Memory B cell (primary cell): ENCODE results near the gene RNF144A.

Source experiments
- ATAC-seq: fragments of 150-1000 bp; cut with Tn5 transposase; 2 replicates; pipeline ENCODE4 v1.10.0; 2021; ENCODE audit warnings: low read depth, mild to moderate bottlenecking, moderate library complexity
- DNase-seq, 2 donors: peaks; one replicate each; pipeline ENCODE4 v3.0.0; 2022; ENCODE audit warnings: low spot score in 2 of 2
- H3K27ac Mint-ChIP-seq: one replicate; pipeline ENCODE4 v1.8.0; 2022; ENCODE audit warnings: mild to moderate bottlenecking, moderate library complexity, mixed read lengths
- H3K27me3 Mint-ChIP-seq: one replicate; pipeline ENCODE4 v1.8.0; 2022; ENCODE audit warnings: mixed read lengths
- H3K36me3 Mint-ChIP-seq: one replicate; pipeline ENCODE4 v1.8.0; 2022; ENCODE audit warnings: mild to moderate bottlenecking, mixed read lengths
- H3K4me1 Mint-ChIP-seq: one replicate; pipeline ENCODE4 v1.8.0; 2022; ENCODE audit warnings: mixed read lengths
- H3K4me3 Mint-ChIP-seq: one replicate; pipeline ENCODE4 v1.8.0; 2022; ENCODE audit warnings: mild to moderate bottlenecking, moderate library complexity, mixed read lengths
- H3K9me3 Mint-ChIP-seq: one replicate; pipeline ENCODE4 v1.8.0; 2022; ENCODE audit warnings: mixed read lengths

RNF144A gene, protein sequence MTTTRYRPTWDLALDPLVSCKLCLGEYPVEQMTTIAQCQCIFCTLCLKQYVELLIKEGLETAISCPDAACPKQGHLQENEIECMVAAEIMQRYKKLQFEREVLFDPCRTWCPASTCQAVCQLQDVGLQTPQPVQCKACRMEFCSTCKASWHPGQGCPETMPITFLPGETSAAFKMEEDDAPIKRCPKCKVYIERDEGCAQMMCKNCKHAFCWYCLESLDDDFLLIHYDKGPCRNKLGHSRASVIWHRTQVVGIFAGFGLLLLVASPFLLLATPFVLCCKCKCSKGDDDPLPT

DNA sequence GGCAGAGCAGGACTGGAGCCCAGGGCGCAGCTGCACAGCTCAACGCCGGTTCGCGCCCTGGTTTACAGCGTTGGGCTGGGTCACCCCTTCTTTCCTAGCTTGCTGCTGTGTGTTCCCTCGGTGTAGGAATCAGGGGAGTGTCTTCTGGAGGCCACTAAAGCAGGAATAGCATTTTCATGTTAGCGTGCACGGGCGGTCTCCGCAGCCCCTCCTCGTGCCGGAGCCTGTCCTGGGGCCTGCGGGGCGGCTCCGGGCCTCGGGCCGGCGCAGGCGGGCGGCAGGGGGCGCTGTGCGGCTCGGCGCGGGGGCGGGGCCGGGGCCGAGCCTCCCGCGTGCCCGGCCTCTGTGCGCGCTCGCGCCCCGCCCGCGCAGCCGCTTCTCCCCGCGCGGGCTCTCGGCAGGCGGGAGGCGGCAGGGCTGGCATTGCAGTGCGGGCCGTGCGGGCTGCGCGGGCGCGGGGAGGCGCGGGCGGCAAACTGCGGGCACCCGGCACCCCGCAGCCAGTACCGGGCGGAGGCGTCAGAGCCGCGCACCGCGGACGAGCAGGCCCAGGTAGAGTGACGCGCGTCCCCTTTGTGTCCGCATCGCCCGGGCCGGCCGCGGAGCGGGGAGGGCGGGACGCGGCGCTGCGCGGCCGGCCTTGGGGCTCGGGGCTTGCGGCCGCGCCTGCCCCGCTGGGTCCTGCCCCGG lies at the start of gene RNF144A:
TSS of gene RNF144A (plus strand) at position 342 of the 690 bp plus-strand sequence. CDS start 79,515 bp downstream, outside the sequence.
- H3K27ac Mint-ChIP-seq, result no peak within 1 kb of the TSS
- H3K4me1 Mint-ChIP-seq, result no peaks in the 10 kb centered on the region
- peak; percentile 92 for ATAC-seq
- no peaks in the 10 kb centered on the region for H3K36me3 Mint-ChIP-seq
- no peaks in the 10 kb centered on the region for H3K9me3 Mint-ChIP-seq
- peaks cover 2% of the 10 kb centered on the region for H3K27me3 Mint-ChIP-seq
- peak within 1 kb of the TSS; percentile 71 for H3K4me3 Mint-ChIP-seq
- DNase-seq, result peak; percentile 76 to 84

DNA sequence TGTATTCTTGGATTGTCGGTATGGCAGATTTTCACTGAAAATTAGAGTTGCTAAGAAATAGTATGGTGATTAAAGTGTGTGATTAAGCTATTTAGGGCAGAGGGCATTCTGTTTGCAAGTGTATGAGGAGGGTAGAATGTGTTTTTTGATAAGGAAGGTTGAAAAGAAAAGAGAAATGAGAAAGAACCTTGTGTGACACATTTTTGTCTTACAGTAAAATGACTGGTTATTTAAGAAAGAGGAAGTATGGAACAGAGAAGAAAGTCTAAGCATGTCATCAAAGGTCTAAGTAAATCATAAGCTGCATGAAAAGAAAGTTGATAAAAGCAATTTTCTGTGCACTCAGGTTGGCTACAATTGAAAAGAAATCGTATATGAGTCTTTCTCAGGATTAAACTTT lies 44.8 kb upstream of the RNF144A start:
- Mint-ChIP-seq H3K4me1 (peaks cover 11% of the 10 kb centered on the region), H3K27me3 (no peaks in the 10 kb centered on the region), H3K27ac (no peak overlapping the region), H3K36me3 (peaks cover 5% of the 10 kb centered on the region), H3K9me3 (peaks cover 2% of the 10 kb centered on the region), H3K4me3 (no peak overlapping the region)
- ATAC-seq (peak; percentile 60), DNase-seq (no peak)

DNA sequence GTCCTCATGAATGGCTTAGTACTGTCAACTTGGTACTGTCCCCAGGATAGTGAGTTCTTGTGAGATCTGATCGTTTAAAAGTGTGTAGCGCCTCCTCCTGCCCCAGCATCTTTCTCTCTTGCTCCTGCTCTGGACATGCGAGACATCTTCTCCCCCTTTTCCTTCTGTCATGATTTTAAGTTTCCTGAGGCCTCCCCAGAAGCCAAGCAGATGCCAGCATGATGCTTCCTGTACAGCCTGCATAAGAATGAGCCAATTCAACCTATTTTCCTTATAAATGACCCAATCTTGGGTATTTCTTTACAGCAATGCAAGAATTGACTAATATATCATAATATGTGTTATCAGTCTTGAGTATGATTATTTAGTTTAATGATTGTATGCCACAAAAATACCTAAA lies 43.2 kb upstream of the RNF144A start:
- H3K4me1 Mint-ChIP-seq, result peaks cover 22% of the 10 kb centered on the region
- ATAC-seq (no peak), DNase-seq (no peak)
- H3K27me3 Mint-ChIP-seq, result no peaks in the 10 kb centered on the region
- peaks cover 2% of the 10 kb centered on the region for H3K9me3 Mint-ChIP-seq
- no peak overlapping the region for H3K4me3 Mint-ChIP-seq
- peaks cover 5% of the 10 kb centered on the region for H3K36me3 Mint-ChIP-seq
- no peak overlapping the region for H3K27ac Mint-ChIP-seq

DNA sequence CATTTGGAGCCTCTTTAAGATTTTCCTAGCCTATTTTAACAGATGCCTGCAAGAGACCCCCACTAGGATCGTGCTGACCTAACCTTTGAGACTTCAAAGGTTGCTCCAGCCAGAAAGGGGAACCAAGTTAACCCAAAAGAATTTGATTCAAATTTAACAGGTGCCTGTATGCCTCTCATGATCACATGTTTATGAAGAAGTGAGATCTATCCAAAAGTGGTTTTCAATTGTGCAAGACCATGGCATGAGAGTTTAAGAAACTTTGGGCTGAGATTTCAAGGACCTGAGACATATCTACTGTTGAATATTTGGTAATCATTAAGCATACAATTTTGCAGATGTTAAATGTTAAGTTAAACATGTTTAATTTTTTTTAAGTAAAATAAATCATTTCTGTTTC lies 40.9 kb upstream of the RNF144A start:
- Mint-ChIP-seq H3K4me3 (no peak overlapping the region), H3K27me3 (no peaks in the 10 kb centered on the region), H3K27ac (no peak overlapping the region), H3K36me3 (peaks cover 3% of the 10 kb centered on the region), H3K9me3 (peaks cover 2% of the 10 kb centered on the region), H3K4me1 (peaks cover 33% of the 10 kb centered on the region)
- ATAC-seq (no peak), DNase-seq (no peak)

DNA sequence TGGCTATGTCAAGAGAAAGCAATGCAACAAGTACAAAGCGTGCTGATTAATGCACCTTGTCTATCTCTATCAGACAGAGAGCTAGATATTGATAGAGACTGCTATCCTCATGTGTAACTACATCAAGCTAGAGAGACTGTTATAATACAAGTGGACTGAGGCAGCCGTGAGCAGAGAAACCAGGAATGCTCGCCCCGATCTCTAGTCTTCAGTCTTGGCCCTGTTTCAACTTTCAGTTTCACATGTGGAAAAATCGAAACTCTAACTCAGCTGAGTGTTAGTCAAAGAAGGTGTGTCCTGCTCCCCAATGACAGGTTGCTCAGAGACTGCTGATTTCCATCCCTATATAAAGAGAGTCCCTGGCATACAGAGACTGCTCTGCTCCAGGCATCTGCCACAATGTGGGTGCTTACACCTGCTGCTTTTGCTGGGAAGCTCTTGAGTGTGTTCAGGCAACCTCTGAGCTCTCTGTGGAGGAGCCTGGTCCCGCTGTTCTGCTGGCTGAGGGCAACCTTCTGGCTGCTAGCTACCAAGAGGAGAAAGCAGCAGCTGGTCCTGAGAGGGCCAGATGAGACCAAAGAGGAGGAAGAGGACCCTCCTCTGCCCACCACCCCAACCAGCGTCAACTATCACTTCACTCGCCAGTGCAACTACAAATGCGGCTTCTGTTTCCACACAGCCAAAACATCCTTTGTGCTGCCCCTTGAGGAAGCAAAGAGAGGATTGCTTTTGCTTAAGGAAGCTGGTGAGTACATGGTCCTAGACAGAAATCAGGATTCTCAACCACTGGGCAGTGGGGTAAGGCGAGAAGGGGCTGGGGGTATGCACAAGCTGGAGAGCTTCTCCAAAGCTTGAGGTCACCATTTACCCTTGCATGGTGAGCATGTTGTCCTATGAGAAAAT lies 39.6 kb upstream of the RNF144A start, which contains the start of gene RSAD2:
TSS of gene RSAD2 (plus strand) at position 376 of the 903 bp plus-strand sequence. CDS start at position 400, 24 bp downstream.
- DNase-seq, result peak in 1 of 2 donors; percentile 18
- Mint-ChIP-seq H3K4me1 (peaks cover 30% of the 10 kb centered on the region), H3K36me3 (peaks cover 3% of the 10 kb centered on the region), H3K27ac (no peak within 1 kb of the TSS), H3K27me3 (no peaks in the 10 kb centered on the region), H3K4me3 (peak within 1 kb of the TSS; percentile 82), H3K9me3 (peaks cover 2% of the 10 kb centered on the region)
- ATAC-seq, result peak; percentile 86

DNA sequence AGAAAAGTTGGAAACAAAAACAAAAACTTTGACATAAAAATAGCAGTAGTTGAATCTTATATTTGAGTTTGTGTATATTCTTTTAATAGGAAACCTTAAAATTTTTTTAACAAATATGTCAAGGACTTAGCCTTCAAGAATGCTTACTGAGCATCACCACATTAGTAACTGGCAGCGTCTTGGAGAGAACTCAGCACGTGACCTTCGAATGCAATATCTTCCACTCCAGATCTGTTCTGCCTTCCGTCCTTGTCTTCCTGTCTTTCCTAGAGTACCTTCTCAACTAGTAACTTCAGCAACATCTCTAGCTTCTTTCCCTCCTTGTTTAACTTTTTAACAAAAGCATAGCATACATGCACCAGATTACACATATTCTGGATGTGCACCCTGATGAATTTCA lies 38.7 kb upstream of the RNF144A start:
- H3K36me3 Mint-ChIP-seq, result peaks cover 4% of the 10 kb centered on the region
- no peak for ATAC-seq
- H3K4me1 Mint-ChIP-seq, result peaks cover 25% of the 10 kb centered on the region
- peaks cover 2% of the 10 kb centered on the region for H3K9me3 Mint-ChIP-seq
- no peak overlapping the region for H3K27ac Mint-ChIP-seq
- peaks cover 1% of the 10 kb centered on the region for H3K27me3 Mint-ChIP-seq
- DNase-seq, result no peak
- H3K4me3 Mint-ChIP-seq, result no peak overlapping the region

GRCh38 chr2:6879011-6879410 lies 38.2 kb upstream of the RNF144A start:
- no peak overlapping the region for H3K4me3 Mint-ChIP-seq
- H3K27ac Mint-ChIP-seq, result no peak overlapping the region
- H3K4me1 Mint-ChIP-seq, result peaks cover 25% of the 10 kb centered on the region
- H3K27me3 Mint-ChIP-seq, result peaks cover 2% of the 10 kb centered on the region
- DNase-seq, result no peak
- H3K9me3 Mint-ChIP-seq, result peaks cover under 1% of the 10 kb centered on the region
- H3K36me3 Mint-ChIP-seq, result peaks cover 3% of the 10 kb centered on the region
- no peak for ATAC-seq

- Mint-ChIP-seq H3K4me1 (peaks cover 25% of the 10 kb centered on the region), H3K9me3 (no peaks in the 10 kb centered on the region), H3K36me3 (peaks cover 5% of the 10 kb centered on the region), H3K27ac (no peak overlapping the region), H3K4me3 (no peak overlapping the region), H3K27me3 (peaks cover 5% of the 10 kb centered on the region)
- DNase-seq (no peak), ATAC-seq (no peak)
Measured at GRCh38 chr2:6880200-6880733, 36.9 kb upstream of the RNF144A start.

GRCh38 chr2:6881046-6881445 lies 36.2 kb upstream of the RNF144A start:
- Mint-ChIP-seq H3K27ac (no peak overlapping the region), H3K9me3 (no peaks in the 10 kb centered on the region), H3K36me3 (peaks cover 5% of the 10 kb centered on the region), H3K4me3 (no peak overlapping the region), H3K27me3 (peaks cover 5% of the 10 kb centered on the region), H3K4me1 (peaks cover 25% of the 10 kb centered on the region)
- no peak for DNase-seq
- ATAC-seq, result no peak

DNA sequence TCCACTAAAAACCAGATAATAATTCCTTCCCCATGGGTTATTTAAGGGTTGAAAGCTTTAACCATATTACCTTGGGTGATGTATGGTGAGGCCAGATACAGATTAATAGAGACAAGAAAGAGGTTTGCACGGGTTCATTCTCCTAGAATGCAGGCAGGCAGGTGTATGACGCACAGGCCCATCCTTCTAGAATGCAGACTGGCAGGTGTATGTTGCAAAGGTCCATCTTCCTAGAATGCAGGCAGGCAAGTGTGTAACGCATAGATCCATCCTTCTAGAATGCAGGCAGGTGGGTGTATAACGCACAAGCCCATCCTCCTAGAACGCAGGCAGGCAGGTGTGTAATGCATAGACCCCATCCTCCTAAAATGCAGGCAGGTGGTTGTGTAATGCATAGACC lies 35.7 kb upstream of the RNF144A start:
- no peak overlapping the region for H3K27ac Mint-ChIP-seq
- H3K9me3 Mint-ChIP-seq, result no peaks in the 10 kb centered on the region
- no peak overlapping the region for H3K4me3 Mint-ChIP-seq

GRCh38 chr2:6883448-6884122 lies 33.6 kb upstream of the RNF144A start:
- H3K27ac Mint-ChIP-seq, result no peak overlapping the region

More for the DNA sequence above, 35.7 kb upstream of the RNF144A start:
- peaks cover 7% of the 10 kb centered on the region for H3K36me3 Mint-ChIP-seq
- peaks cover 5% of the 10 kb centered on the region for H3K27me3 Mint-ChIP-seq
- peaks cover 25% of the 10 kb centered on the region for H3K4me1 Mint-ChIP-seq
- ATAC-seq (no peak), DNase-seq (no peak)

GRCh38 chr2:6885551-6885950 lies 31.7 kb upstream of the RNF144A start:
- no peak overlapping the region for H3K4me3 Mint-ChIP-seq
- no peak overlapping the region for H3K27ac Mint-ChIP-seq
- DNase-seq (no peak), ATAC-seq (no peak)
- peaks cover 5% of the 10 kb centered on the region for H3K27me3 Mint-ChIP-seq
- H3K9me3 Mint-ChIP-seq, result no peaks in the 10 kb centered on the region
- peaks cover 7% of the 10 kb centered on the region for H3K36me3 Mint-ChIP-seq
- peaks cover under 1% of the 10 kb centered on the region for H3K4me1 Mint-ChIP-seq

More at GRCh38 chr2:6883448-6884122, 33.6 kb upstream of the RNF144A start:
- DNase-seq, result no peak
- ATAC-seq, result no peak
- H3K36me3 Mint-ChIP-seq, result peaks cover 7% of the 10 kb centered on the region
- H3K4me1 Mint-ChIP-seq, result peaks cover 13% of the 10 kb centered on the region
- H3K27me3 Mint-ChIP-seq, result peaks cover 5% of the 10 kb centered on the region
- H3K9me3 Mint-ChIP-seq, result no peaks in the 10 kb centered on the region
- no peak overlapping the region for H3K4me3 Mint-ChIP-seq

DNA sequence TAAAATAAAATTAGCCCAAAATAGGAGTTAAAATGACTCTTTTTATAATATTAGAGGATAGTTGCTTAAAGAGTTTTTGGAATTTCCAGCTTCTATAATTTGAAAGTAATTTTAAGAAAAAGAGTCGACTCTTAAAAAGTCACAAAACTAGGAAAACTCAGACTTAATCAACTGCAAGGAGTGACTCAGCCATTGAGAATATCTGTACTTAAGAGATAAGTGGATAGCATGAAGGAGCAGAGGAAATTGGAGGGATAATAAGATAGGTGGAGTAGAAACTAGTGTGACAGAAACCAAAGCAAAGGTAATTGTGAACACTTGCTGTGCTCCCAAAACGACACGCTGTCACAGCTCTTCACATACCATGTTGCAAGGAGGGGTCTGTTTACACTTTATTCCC lies 31.2 kb upstream of the RNF144A start:
- Mint-ChIP-seq H3K27me3 (peaks cover 5% of the 10 kb centered on the region), H3K27ac (no peak overlapping the region), H3K36me3 (peaks cover 7% of the 10 kb centered on the region), H3K9me3 (no peaks in the 10 kb centered on the region), H3K4me1 (no peaks in the 10 kb centered on the region), H3K4me3 (no peak overlapping the region)
- DNase-seq (no peak), ATAC-seq (no peak)
